Spleen (tissue), 7 donors: ENCODE measurements around the gene DYNLRB1.

Experiments used
- POLR2A ChIP-seq, 3 donors: fragments of 450-650 bp; IDR thresholded peaks; one replicate each; pipeline ENCODE4 v1.5.1; 2017; ENCODE audit warnings: antibody characterized with exemption in 3 of 3, mild to moderate bottlenecking in 1 of 3
- POLR2AphosphoS5 ChIP-seq, 3 donors: sonication (generic); formaldehyde crosslinking; IDR thresholded peaks; one replicate each; pipeline ENCODE4 v1.5.1; 2017; ENCODE audit warnings: antibody characterized with exemption in 3 of 3
- TF ChIP-seq, protein P1 (sequence below), 11 experiments: fragments of 200-600 bp in 7 of 11; fragments of 450-650 bp in 4 of 11; sonication (generic) in 4 of 11; IDR thresholded peaks in 8 of 11; conservative IDR thresholded peaks in 3 of 11; 1 replicate in 7 of 11; 2 replicates in 4 of 11; pipeline versions ENCODE4 v1.4.0 to v1.8.0; 2016 to 2021; ENCODE audit warnings: antibody characterized with exemption in 11 of 11, inconsistent platforms in 4 of 11, mild to moderate bottlenecking in 1 of 11
- donor health status: DM: no; HTN: no; CAD: no; lungs with moderate emphysema.
- donor health status: DM: no; HTN: no; CAD: no.
- donor health status: DM: no; HTN: no; CAD: no.

DNA sequence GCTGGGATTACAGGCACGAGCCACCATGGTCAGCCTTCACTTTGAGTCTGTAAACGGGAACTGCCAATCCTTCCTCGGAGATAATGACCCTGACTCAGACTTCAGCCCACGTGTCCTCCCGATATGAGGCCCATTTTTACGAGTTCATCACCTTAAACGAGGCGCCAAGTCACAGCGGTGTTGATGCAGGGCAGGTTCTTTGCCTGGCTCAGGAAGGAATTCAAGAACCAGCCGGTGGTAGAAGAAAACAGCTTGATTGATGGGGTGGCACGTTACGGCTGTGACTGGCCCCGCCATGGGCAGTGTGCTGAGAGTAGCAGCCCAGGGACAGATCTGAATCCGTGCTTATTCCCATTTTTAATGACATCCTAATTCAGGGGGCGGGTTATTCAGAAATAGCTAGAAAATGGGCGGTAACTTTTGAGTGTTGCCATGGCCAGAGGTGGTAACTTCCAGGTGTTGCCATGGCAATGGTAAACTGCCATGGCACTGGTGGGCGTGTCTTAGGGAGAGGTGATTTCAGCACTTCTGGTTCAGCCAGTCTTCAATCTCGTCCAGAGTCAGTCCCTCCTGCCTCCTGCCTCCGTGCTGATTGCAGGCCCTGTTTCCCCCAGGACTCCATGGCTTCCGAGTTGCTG lies 33.2 kb downstream of the DYNLRB1 start:
- TF ChIP-seq, protein P1, sequence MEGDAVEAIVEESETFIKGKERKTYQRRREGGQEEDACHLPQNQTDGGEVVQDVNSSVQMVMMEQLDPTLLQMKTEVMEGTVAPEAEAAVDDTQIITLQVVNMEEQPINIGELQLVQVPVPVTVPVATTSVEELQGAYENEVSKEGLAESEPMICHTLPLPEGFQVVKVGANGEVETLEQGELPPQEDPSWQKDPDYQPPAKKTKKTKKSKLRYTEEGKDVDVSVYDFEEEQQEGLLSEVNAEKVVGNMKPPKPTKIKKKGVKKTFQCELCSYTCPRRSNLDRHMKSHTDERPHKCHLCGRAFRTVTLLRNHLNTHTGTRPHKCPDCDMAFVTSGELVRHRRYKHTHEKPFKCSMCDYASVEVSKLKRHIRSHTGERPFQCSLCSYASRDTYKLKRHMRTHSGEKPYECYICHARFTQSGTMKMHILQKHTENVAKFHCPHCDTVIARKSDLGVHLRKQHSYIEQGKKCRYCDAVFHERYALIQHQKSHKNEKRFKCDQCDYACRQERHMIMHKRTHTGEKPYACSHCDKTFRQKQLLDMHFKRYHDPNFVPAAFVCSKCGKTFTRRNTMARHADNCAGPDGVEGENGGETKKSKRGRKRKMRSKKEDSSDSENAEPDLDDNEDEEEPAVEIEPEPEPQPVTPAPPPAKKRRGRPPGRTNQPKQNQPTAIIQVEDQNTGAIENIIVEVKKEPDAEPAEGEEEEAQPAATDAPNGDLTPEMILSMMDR (IDR thresholded peaks at IDR 0.05 in 8 of 11, conservative IDR thresholded peaks at IDR 0.05 in 3 of 11): no peak
- no peak for TF ChIP-seq POLR2A (IDR thresholded peaks at IDR 0.05)
- TF ChIP-seq POLR2AphosphoS5 (IDR thresholded peaks at IDR 0.05): no peak
